Peyer's patch (tissue), 4 donors: Measurements from ENCODE around the gene PPP2R2C.

Experiments used
- CTCF ChIP-seq, 6 experiments: fragments of 450-650 bp in 4 of 6; fragments of 200-600 bp in 2 of 6; sonication (generic) in 1 of 6; IDR thresholded peaks; one replicate each; pipeline ENCODE4 v1.5.1; 2017 to 2019; ENCODE audit warnings: antibody characterized with exemption in 6 of 6, mild to moderate bottlenecking in 3 of 6, moderate library complexity in 1 of 6
- POLR2A ChIP-seq, 2 donors: fragments of 450-650 bp; IDR thresholded peaks; one replicate each; pipeline ENCODE4 v1.5.1; 2017; ENCODE audit warnings: antibody characterized with exemption in 2 of 2, mild to moderate bottlenecking in 2 of 2, moderate library complexity in 2 of 2

- TF ChIP-seq CTCF (IDR thresholded peaks at IDR 0.05): no peak
- TF ChIP-seq POLR2A (IDR thresholded peaks at IDR 0.05): no peak
Observed at GRCh38 chr4:6396696-6397236, 75.6 kb downstream of the PPP2R2C start.
